SU-DHL-6 (cell line): ENCODE data around the gene TMEM95.
A peak's percentile ranks its signal among the peaks of the same experiment; 100 is the strongest.

ENCODE experiments used
- H2AFZ ChIP-seq: fragments of 200-600 bp; sonication (generic); 2 replicates; pipeline ENCODE4 v1.6.1; 2014; ENCODE audit warnings: low read depth, mild to moderate bottlenecking, moderate library complexity, mixed read lengths, antibody characterized with exemption, low read length; ENCODE audit not compliant: severe bottlenecking
- H3F3A ChIP-seq: fragments of 200-600 bp; shearing (Covaris generic); 2 replicates; pipeline ENCODE4 v1.6.0; 2016; ENCODE audit warnings: antibody characterized with exemption, mild to moderate bottlenecking; ENCODE audit not compliant: insufficient read depth
- H3K27ac ChIP-seq: fragments of 200-600 bp; sonication (generic); 2 replicates; pipeline ENCODE4 v1.5.1; 2016; ENCODE audit warnings: low read depth, mild to moderate bottlenecking, low read length, moderate library complexity, mixed read lengths
- H3K27me3 ChIP-seq: fragments of 200-600 bp; sonication (generic), shearing (Covaris generic); 2 replicates; pipeline ENCODE4 v1.6.0; 2014; ENCODE audit warnings: mild to moderate bottlenecking, low read length
- H3K36me3 ChIP-seq: fragments of 200-600 bp; sonication (generic); 2 replicates; pipeline ENCODE4 v1.6.1; 2014; ENCODE audit warnings: mild to moderate bottlenecking, low read length, mixed read lengths
- H3K4me2 ChIP-seq: fragments of 300-600, 200-600 bp; shearing (Covaris generic), sonication (generic); 2 replicates; pipeline ENCODE4 v1.6.0; 2014; ENCODE audit warnings: low read length, low read depth, mild to moderate bottlenecking; ENCODE audit not compliant: poor library complexity, severe bottlenecking
- H3K4me3 ChIP-seq: fragments of 200-600 bp; sonication (generic); 2 replicates; pipeline ENCODE4 v1.5.1; 2014; ENCODE audit warnings: antibody characterized with exemption, low read length, mild to moderate bottlenecking, mixed read lengths; ENCODE audit not compliant: insufficient read depth, poor library complexity, severe bottlenecking
- H3K79me2 ChIP-seq: fragments of 200-600 bp; sonication (generic); 2 replicates; pipeline ENCODE4 v1.6.1; 2014; ENCODE audit warnings: mild to moderate bottlenecking, low read length, moderate library complexity; ENCODE audit not compliant: insufficient read depth
- H3K9ac ChIP-seq: fragments of 200-600 bp; sonication (generic); 2 replicates; pipeline ENCODE4 v1.7.0; 2014; ENCODE audit warnings: mild to moderate bottlenecking, low read length
- H3K9me2 ChIP-seq: fragments of 200-600 bp; sonication (generic); replicated peaks from 2 replicates; pipeline ENCODE4 v1.6.1; 2014; ENCODE audit warnings: low read length; ENCODE audit not compliant: insufficient read depth
- H3K9me3 ChIP-seq: fragments of 200-600 bp; sonication (generic); 2 replicates; pipeline ENCODE4 v1.6.1; 2014; ENCODE audit warnings: low read length, mixed read lengths; ENCODE audit not compliant: insufficient read depth
- H4K20me1 ChIP-seq: fragments of 200-600 bp; sonication (generic); 2 replicates; pipeline ENCODE4 v1.6.1; 2014; ENCODE audit warnings: low read depth, mild to moderate bottlenecking, antibody characterized with exemption, low read length, moderate library complexity, mixed read lengths
- CTCF ChIP-seq: fragments of 200-600 bp; sonication (generic); IDR thresholded peaks from one replicate; pipeline ENCODE4 v1.5.1; 2017; ENCODE audit warnings: antibody characterized with exemption, mild to moderate bottlenecking, low read length, moderate library complexity; ENCODE audit not compliant: insufficient read depth, poor library complexity, severe bottlenecking
- EZH2phosphoT487 ChIP-seq: fragments of 200-600 bp; sonication (generic), shearing (Covaris generic); conservative IDR thresholded peaks from 2 replicates; pipeline ENCODE4 v1.6.1; 2018; ENCODE audit warnings: mild to moderate bottlenecking, antibody characterized with exemption, low read length, moderate library complexity, mixed read lengths

Gene TMEM95

GRCh38 chr17:7308625-7309433 is 46.1 kb upstream of the TMEM95 start:
- Histone ChIP-seq H3K27me3 (no peaks in the 10 kb centered on the region), H2AFZ (no peak overlapping the region), H3K9ac (peak overlapping the region; percentile 96), H3K9me2 (no peaks in the 10 kb centered on the region), H3K36me3 (peaks cover 24% of the 10 kb centered on the region), H3F3A (peaks cover 60% of the 10 kb centered on the region), H4K20me1 (peaks cover 19% of the 10 kb centered on the region), H3K9me3 (no peaks in the 10 kb centered on the region), H3K27ac (peak overlapping the region; percentile 93), H3K4me3 (peak overlapping the region; percentile 86), H3K79me2 (peaks cover 38% of the 10 kb centered on the region), H3K4me2 (peak overlapping the region; percentile 88)
- TF ChIP-seq CTCF (no peak), EZH2phosphoT487 (no peak)

GRCh38 chr17:7309628-7310027 is 45.3 kb upstream of the TMEM95 start:
- no peaks in the 10 kb centered on the region for H3K9me2 ChIP-seq
- TF ChIP-seq CTCF (no peak), EZH2phosphoT487 (no peak)
- no peaks in the 10 kb centered on the region for H3K27me3 ChIP-seq
- peak overlapping the region; percentile 86 for H3K4me3 ChIP-seq
- H3K36me3 ChIP-seq = peaks cover 24% of the 10 kb centered on the region
- peak overlapping the region; percentile 93 for H3K27ac ChIP-seq
- no peaks in the 10 kb centered on the region for H3K9me3 ChIP-seq
- H3F3A ChIP-seq = peaks cover 67% of the 10 kb centered on the region
- H4K20me1 ChIP-seq = peaks cover 19% of the 10 kb centered on the region
- H3K79me2 ChIP-seq = peaks cover 41% of the 10 kb centered on the region
- H2AFZ ChIP-seq = no peak overlapping the region
- H3K9ac ChIP-seq = peak overlapping the region; percentile 96; the same call in 1 of the 2 replicates
- H3K4me2 ChIP-seq = peak overlapping the region; percentile 88

GRCh38 chr17:7311110-7311705 is 43.7 kb upstream of the TMEM95 start:
- H3K4me3 ChIP-seq = no peak overlapping the region
- peak overlapping the region; percentile 88 for H3K4me2 ChIP-seq
- H4K20me1 ChIP-seq = peaks cover 19% of the 10 kb centered on the region
- H2AFZ ChIP-seq = no peak overlapping the region
- peaks cover 24% of the 10 kb centered on the region for H3K36me3 ChIP-seq
- no peak overlapping the region for H3K27ac ChIP-seq
- peaks cover 67% of the 10 kb centered on the region for H3F3A ChIP-seq
- H3K9me3 ChIP-seq = no peaks in the 10 kb centered on the region
- TF ChIP-seq EZH2phosphoT487 (no peak), CTCF (no peak)
- no peak overlapping the region for H3K9ac ChIP-seq
- peaks cover 44% of the 10 kb centered on the region for H3K79me2 ChIP-seq
- no peaks in the 10 kb centered on the region for H3K9me2 ChIP-seq
- H3K27me3 ChIP-seq = no peaks in the 10 kb centered on the region
